Testis (tissue), 2 donors: ENCODE data around the gene HYAL3.

Source experiments
- CTCF ChIP-seq, 3 experiments: fragments of 450-650 bp in 2 of 3; fragments of 200-600 bp in 1 of 3; sonication (generic) in 1 of 3; IDR thresholded peaks; one replicate each; pipeline ENCODE4 v1.5.1; 2016 to 2019; ENCODE audit warnings: antibody characterized with exemption in 3 of 3, mild to moderate bottlenecking in 2 of 3, moderate library complexity in 1 of 3
- POLR2A ChIP-seq: fragments of 450-650 bp; IDR thresholded peaks from one replicate; pipeline ENCODE4 v1.6.1; 2017; ENCODE audit warnings: antibody characterized with exemption, mild to moderate bottlenecking, moderate library complexity

DNA sequence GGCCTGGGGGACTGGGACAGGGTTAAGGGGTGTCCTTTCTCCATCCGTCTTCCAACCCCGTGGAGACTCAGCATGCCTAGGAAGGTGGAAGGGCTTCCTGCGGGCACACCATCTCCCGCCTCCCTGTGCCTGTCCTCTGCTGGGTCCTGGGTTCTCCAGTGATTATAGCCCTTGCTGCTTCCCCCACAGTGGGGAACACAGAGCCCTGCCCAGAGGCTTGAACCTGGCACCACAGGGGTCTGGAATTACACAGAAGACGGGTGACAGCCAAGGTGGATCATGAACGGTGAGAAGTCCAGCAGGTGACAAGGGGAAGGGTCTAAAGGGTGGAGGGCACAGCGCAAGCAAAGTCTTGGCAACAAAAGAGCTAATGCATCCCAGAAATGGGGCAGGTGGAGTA lies 36.4 kb downstream of the HYAL3 start:
- TF ChIP-seq CTCF (IDR thresholded peaks at IDR 0.05) (no peak), POLR2A (no peak)
